ENCODE results near the gene PITPNC1. TPM values are rescaled to one million over a fixed set of nuclear protein-coding genes. Genes with fewer than 3 reads are reported as not detected.

Gene PITPNC1
- total RNA-seq, 2 experiments from 2014 or later, result 40.8 to 42.3 TPM

DNA sequence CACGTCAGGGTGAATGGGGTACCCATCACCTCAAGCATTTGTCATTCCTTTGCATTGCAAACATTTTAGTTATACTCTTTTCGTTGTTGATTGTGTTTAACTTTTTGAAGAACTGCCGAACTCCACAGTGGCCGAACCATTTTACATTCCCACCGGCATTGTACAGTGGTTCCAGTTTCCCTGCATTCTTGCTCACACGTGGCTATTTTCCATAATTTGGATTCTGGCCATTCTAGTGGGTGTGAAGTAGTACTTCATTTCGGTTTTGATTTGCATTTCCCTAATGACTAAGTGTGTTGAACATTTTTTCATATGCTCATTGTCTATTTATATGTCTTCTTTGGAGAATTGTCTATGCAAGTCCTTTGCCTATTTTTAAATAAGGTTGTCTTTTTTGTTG, 353.6 kb downstream of the PITPNC1 start:
- ChIA-PET CTCF (no interaction called here), POLR2A (no interaction called here)

DNA sequence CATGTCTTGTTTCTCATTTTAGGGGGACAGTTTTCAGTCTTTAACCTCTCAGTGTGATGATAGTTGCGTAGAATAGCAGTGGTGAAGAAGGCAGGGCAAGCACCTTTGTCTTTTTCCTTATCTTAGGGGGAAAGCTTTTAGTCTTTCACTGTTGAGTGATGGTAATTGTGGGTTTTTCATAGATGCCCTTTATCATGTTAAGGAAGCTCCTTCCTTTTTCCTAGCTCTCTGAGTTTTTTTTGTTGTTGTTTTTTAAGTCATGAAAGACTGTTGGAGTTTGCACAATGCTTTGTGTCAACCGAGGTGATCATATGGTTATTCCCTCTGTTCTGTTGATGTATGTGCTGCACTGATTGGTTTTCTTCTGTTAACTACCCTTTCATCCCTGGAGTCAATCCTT, 356.4 kb downstream of the PITPNC1 start:
- ChIA-PET POLR2A (no interaction called here), CTCF (no interaction called here)

DNA sequence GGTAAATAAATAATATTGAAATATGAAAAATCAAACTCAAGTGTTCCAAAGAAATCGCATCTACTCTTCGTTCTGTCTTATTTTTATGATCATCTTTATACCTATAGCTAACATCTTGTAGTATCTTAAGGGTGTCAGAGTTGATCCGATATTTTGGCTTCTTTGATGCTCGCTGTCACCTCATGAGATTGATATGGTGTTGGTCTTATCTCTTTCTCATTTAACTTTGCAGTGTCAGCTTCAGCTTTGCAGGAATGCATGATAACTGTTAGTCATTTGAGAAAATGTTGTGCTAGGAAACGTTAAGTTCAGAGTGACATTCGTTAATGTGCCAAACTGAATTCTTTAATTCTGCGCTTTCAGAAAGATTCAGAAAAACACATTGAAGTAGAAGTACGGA, 360.1 kb downstream of the PITPNC1 start:
- ChIA-PET CTCF (interaction anchor here (1.7 kb wide), 1 partner anchor 19 kb away, joined by 3 read pairs; no protein-coding TSS in a partner anchor), POLR2A (no interaction called here)

- CTCF ChIA-PET, result interaction anchor here (0.6 kb wide), 1 partner anchor 102 kb away, joined by 3 read pairs; no protein-coding TSS in a partner anchor
These were observed 364.9 kb downstream of the PITPNC1 start for GRCh38 chr17:67742025-67742424.

More at GRCh38 chr17:67742025-67742424, 364.9 kb downstream of the PITPNC1 start:
- POLR2A ChIA-PET, result no interaction called here

Other genes starting within 250 kb of the PITPNC1 start
- gene HELZ, start 132.1 kb upstream of the PITPNC1 start, total RNA-seq, result 10 to 100 TPM; 57.0 to 57.6 TPM
- 100 to 1,000 TPM; 105 to 106 TPM for gene PSMD12, start 10.7 kb upstream of the PITPNC1 start, total RNA-seq

All from activated CD8-positive, alpha-beta memory T cell treated with anti-CD3 and anti-CD28 coated beads for 36 hours (primary cell).